Activated B cell treated with CpG ODN at 0.5 μM for 24 hours (primary cell): ENCODE results near the gene SLC6A11. TPM values are rescaled to one million over a fixed set of nuclear protein-coding genes. Genes with fewer than 3 reads are reported as not detected.

Source experiments
- ATAC-seq: fragments of 200-7000 bp; cut with Tn5 transposase; one replicate; pipeline ENCODE4 v1.10.0; 2021; ENCODE audit warnings: low read depth, mild to moderate bottlenecking, moderate library complexity
- CTCF ChIA-PET: fragments of 350-600 bp; sonication (Branson Sonifier 250); formaldehyde crosslinking; loops from one replicate; lab custom pipeline; 2021; ENCODE audit warnings: antibody characterized with exemption; lab: Charles Lee
- POLR2A ChIA-PET: fragments of 350-600 bp; sonication (Branson Sonifier 250); formaldehyde crosslinking; loops from one replicate; lab custom pipeline; 2021; ENCODE audit warnings: antibody characterized with exemption; lab: Charles Lee
- DNase-seq: peaks from one replicate; pipeline ENCODE4 v3.0.0; 2022
- H3K27ac Mint-ChIP-seq: one replicate; pipeline ENCODE4 v1.8.0; 2020; ENCODE audit warnings: mixed read lengths
- H3K27me3 Mint-ChIP-seq: one replicate; pipeline ENCODE4 v1.8.0; 2021; ENCODE audit warnings: mixed read lengths
- H3K36me3 Mint-ChIP-seq: one replicate; pipeline ENCODE4 v1.8.0; 2021; ENCODE audit warnings: low read depth, mixed read lengths
- H3K4me1 Mint-ChIP-seq: one replicate; pipeline ENCODE4 v1.8.0; 2021; ENCODE audit warnings: mixed read lengths
- H3K4me3 Mint-ChIP-seq: one replicate; pipeline ENCODE4 v1.8.0; 2020; ENCODE audit warnings: mild to moderate bottlenecking, mixed read lengths
- H3K9me3 Mint-ChIP-seq: one replicate; pipeline ENCODE4 v1.8.0; 2020; ENCODE audit warnings: mixed read lengths
- intact Hi-C: fragments of 100-400 bp; cut with micrococcal nuclease; formaldehyde crosslinking; loops from one replicate; pipeline ENCODE4 v1.15.1; 2024
- total RNA-seq: library from RNA; stranded (reverse); gene quantifications from 2 replicates; pipeline ENCODE4 v1.2.3, GENCODE V29; 2022
- TF ChIP-seq, protein P1 (sequence below): fragments of 200-600 bp; IDR thresholded peaks from one replicate; pipeline ENCODE4 v1.8.0; 2022; ENCODE audit warnings: antibody characterized with exemption, mild to moderate bottlenecking

Gene SLC6A11
- total RNA-seq, 1 donor from 2014 or later, result not detected

DNA sequence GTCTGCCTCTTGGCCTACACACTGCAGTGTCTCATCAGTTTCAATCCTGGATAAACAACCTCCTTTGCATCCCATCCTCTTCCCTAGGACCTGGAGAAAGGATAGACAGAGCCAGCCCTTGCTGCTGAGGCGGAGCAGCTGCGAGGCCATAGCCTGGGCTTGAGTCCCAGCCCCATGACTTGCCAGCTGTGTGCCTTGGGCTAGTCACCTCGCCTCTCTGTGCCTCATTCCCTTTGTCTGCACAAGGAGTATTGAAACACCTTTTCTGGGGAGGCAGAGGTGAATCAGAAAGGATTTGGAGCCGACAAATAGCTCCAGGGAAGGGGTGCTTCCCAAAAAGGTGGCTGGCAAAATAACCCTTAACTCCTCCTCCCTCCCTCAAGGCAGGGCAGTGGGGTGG, 111.5 kb downstream of the SLC6A11 start:
- TF ChIP-seq, protein P1, sequence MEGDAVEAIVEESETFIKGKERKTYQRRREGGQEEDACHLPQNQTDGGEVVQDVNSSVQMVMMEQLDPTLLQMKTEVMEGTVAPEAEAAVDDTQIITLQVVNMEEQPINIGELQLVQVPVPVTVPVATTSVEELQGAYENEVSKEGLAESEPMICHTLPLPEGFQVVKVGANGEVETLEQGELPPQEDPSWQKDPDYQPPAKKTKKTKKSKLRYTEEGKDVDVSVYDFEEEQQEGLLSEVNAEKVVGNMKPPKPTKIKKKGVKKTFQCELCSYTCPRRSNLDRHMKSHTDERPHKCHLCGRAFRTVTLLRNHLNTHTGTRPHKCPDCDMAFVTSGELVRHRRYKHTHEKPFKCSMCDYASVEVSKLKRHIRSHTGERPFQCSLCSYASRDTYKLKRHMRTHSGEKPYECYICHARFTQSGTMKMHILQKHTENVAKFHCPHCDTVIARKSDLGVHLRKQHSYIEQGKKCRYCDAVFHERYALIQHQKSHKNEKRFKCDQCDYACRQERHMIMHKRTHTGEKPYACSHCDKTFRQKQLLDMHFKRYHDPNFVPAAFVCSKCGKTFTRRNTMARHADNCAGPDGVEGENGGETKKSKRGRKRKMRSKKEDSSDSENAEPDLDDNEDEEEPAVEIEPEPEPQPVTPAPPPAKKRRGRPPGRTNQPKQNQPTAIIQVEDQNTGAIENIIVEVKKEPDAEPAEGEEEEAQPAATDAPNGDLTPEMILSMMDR, result no peak
- CTCF ChIA-PET, result no interaction called here
- no peak overlapping the region for H3K4me3 Mint-ChIP-seq

DNA sequence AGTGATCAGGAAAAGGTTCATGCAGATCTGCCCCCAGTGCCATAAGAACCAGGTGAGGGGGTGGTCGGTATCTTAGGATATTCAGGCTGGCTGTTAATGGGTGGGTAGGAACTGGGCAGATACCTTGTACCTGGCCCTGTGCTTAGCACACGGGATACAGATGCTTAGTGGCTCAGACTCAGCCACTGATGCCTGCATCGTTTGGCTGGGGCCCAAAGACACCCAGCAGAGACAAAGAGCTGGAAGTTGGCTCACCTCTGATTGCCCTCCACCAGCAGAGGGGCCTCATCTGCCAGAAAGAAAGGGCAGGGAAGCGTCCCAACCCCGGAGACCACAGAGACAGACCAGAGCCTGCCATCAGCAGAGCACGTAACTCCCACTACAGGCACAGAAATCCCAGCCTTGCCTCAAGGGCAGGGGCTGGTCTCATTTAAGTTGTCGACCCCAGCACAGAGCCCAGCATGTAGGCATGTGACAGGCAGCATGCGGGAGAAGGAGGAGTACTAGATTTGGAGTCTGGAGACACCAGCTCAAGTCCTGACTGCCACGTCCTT, 112.5 kb downstream of the SLC6A11 start:
- DNase-seq (no peak), ATAC-seq (no peak)
- H3K27ac Mint-ChIP-seq, result no peak overlapping the region
- POLR2A ChIA-PET, result no interaction called here
- H3K4me1 Mint-ChIP-seq, result no peaks in the 10 kb centered on the region
- H3K9me3 Mint-ChIP-seq, result peaks cover 6% of the 10 kb centered on the region
- CTCF ChIA-PET, result no interaction called here
- no peak overlapping the region for H3K4me3 Mint-ChIP-seq
- no peaks in the 10 kb centered on the region for H3K36me3 Mint-ChIP-seq
- intact Hi-C loops, result no loop called here
- no peaks in the 10 kb centered on the region for H3K27me3 Mint-ChIP-seq
- TF ChIP-seq, protein P1, result no peak

More for the DNA sequence above, 111.5 kb downstream of the SLC6A11 start:
- no peaks in the 10 kb centered on the region for H3K4me1 Mint-ChIP-seq
- no peaks in the 10 kb centered on the region for H3K36me3 Mint-ChIP-seq
- H3K27me3 Mint-ChIP-seq, result peaks cover 1% of the 10 kb centered on the region
- H3K27ac Mint-ChIP-seq, result no peak overlapping the region
- no peak for DNase-seq
- POLR2A ChIA-PET, result no interaction called here
- peaks cover 7% of the 10 kb centered on the region for H3K9me3 Mint-ChIP-seq
- no peak for ATAC-seq
- intact Hi-C loops, result no loop called here

DNA sequence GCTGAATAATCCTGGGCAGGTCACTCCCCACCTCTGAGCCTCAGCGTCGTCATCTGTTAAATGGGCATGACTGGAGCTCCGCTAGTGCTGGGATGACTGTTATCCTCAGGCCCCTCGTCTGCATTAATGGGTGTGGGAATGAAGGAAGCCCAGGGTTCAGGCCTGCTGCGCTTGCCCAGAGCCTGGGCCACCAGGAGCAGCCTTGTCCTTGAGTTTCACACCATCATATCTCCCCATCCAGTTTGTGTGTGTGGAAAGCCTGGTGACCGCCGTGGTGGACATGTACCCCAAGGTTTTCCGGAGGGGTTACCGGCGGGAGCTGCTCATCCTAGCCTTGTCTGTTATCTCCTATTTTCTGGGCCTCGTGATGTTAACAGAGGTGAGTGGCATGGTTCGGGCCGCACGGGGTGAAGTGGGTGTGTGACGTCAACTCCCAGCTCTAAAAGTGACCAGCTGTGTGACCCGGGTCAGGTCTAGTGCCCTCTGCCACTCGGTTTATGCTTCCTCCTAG, 113.0 kb downstream of the SLC6A11 start:
- TF ChIP-seq, protein P1, result no peak
- Mint-ChIP-seq H3K4me3 (no peak overlapping the region), H3K27me3 (no peaks in the 10 kb centered on the region), H3K9me3 (peaks cover 6% of the 10 kb centered on the region), H3K36me3 (no peaks in the 10 kb centered on the region), H3K27ac (no peak overlapping the region), H3K4me1 (no peaks in the 10 kb centered on the region)
- POLR2A ChIA-PET, result no interaction called here
- intact Hi-C loops, result no loop called here
- ATAC-seq (no peak), DNase-seq (no peak)
- CTCF ChIA-PET, result no interaction called here

DNA sequence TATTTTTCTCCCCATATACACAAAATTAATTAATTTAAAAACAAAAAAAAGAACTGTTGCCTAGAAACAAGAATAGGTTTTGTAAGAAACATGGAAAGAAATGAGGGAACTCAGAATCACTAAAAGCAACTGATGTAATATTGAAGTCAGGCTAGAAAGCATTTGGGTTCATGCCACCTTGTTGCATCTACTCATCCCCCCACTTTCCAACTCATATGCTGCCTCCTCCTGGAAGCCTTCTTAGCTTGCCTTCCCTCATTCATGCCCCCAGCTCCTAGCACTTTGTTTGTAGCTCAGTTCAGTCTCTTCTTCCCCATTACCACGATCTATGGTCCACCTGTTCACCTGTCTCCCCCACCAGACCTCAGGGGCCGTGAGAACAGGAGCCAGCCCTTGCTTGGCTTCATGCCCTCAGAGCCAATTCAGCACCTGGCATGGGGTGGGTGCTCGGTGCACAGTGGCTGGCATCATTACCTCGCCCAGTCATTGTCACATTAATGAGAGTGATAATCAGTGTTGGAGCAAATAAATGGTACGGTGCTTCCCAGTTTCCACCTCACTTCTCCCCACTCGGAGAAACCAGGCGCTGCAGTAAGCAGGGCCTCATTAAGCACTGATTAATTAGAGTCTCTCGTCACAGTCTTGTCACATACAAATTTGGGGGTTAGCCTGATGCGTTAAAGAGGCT, 114.1 kb downstream of the SLC6A11 start:
- no peaks in the 10 kb centered on the region for H3K9me3 Mint-ChIP-seq
- no peak overlapping the region for H3K4me3 Mint-ChIP-seq
- no peak overlapping the region for H3K27ac Mint-ChIP-seq
- no peak for DNase-seq
- intact Hi-C loops, result no loop called here
- no peaks in the 10 kb centered on the region for H3K27me3 Mint-ChIP-seq
- H3K36me3 Mint-ChIP-seq, result no peaks in the 10 kb centered on the region
- ATAC-seq, result no peak
- no peaks in the 10 kb centered on the region for H3K4me1 Mint-ChIP-seq
- CTCF ChIA-PET, result no interaction called here
- POLR2A ChIA-PET, result no interaction called here
- TF ChIP-seq, protein P1, result no peak

DNA sequence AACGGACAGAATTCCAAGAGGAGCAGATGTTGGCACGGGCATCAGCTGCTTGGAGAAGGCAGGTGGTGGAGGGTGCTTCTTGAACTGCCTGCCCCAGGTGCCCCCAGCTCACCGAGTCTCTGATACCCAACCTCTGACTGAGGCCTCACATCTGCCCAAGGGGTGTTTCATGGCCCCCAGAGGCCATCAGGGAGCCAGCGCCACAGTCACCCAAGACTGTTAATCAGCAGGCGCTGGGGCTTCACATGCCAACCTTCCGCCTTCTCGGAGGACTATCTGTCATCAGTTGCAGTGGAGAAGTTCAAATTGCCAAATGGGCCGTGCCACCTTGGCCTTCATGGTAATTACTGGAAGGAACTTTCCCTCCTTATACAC, 114.6 kb downstream of the SLC6A11 start:
- no peaks in the 10 kb centered on the region for H3K36me3 Mint-ChIP-seq
- ChIA-PET POLR2A (no interaction called here), CTCF (no interaction called here)
- no peaks in the 10 kb centered on the region for H3K4me1 Mint-ChIP-seq
- H3K27me3 Mint-ChIP-seq, result no peaks in the 10 kb centered on the region
- DNase-seq, result no peak
- TF ChIP-seq, protein P1, result no peak
- ATAC-seq, result no peak
- intact Hi-C loops, result no loop called here
- H3K9me3 Mint-ChIP-seq, result no peaks in the 10 kb centered on the region
- no peak overlapping the region for H3K27ac Mint-ChIP-seq
- no peak overlapping the region for H3K4me3 Mint-ChIP-seq
